ENCODE results near the gene PDE3B. TPM values are rescaled to one million over a fixed set of nuclear protein-coding genes. Genes with fewer than 3 reads are reported as not detected.
"Not testable (repeated sequence)": the region's sequence is repeated elsewhere in the genome, so short reads cannot be mapped to it uniquely, and the experiment has no call there.

The PDE3B gene
- total RNA-seq, 1 donor from 2014 or later = 5.1 TPM

DNA sequence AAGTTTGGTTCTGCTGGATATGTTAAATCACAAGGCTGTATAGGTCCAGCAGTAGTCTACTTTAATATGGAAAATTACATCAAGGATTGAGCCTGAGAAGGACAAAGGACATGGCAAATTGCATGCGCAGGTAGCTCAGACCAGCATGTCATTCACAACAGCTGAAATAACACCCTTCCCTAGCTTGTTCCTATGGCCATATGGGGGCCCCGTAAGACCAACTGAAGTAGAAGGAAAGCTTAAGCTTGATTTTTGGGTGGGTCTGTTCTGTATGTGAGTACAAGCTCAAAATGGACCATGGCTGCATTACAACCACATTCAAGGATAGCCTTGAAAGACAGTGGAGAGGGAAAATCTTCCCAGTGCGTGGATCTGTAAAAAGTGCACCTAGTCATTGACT is 20.6 kb upstream of the PDE3B start:
- H3K27me3 ChIP-seq = no peaks in the 10 kb centered on the region
- no peaks in the 10 kb centered on the region for H3K4me1 ChIP-seq
- no peak for DNase-seq (ENCODE audit: low spot score in 2 of 2)
- H3K4me3 ChIP-seq = no peak overlapping the region
- intact Hi-C loops (cut with DNase I) = no loop called here
- no peaks in the 10 kb centered on the region for H3K9me3 ChIP-seq
- H3K27ac ChIP-seq = no peak overlapping the region
- H3K36me3 ChIP-seq = no peaks in the 10 kb centered on the region
- no peak for TF ChIP-seq CTCF (IDR thresholded peaks at IDR 0.05)

GRCh38 chr11:14625586-14626205 is 17.9 kb upstream of the PDE3B start:
- H3K9me3 ChIP-seq = no peaks in the 10 kb centered on the region
- no peaks in the 10 kb centered on the region for H3K27me3 ChIP-seq
- no peaks in the 10 kb centered on the region for H3K36me3 ChIP-seq
- intact Hi-C loops (cut with DNase I) = no loop called here
- H3K4me3 ChIP-seq = no peak overlapping the region
- no peak overlapping the region for H3K27ac ChIP-seq
- H3K4me1 ChIP-seq = no peaks in the 10 kb centered on the region
- no peak for DNase-seq (ENCODE audit: low spot score in 2 of 2)
- no peak for TF ChIP-seq CTCF (IDR thresholded peaks at IDR 0.05)

- intact Hi-C loops (cut with DNase I) = no loop called here
- H3K4me3 ChIP-seq = no peak overlapping the region
- H3K27me3 ChIP-seq = no peaks in the 10 kb centered on the region
- no peak overlapping the region for H3K27ac ChIP-seq
- H3K4me1 ChIP-seq = no peaks in the 10 kb centered on the region
- DNase-seq (ENCODE audit: low spot score in 2 of 2) = no peak
- no peak for TF ChIP-seq CTCF (IDR thresholded peaks at IDR 0.05)
- H3K36me3 ChIP-seq = no peaks in the 10 kb centered on the region
- H3K9me3 ChIP-seq = no peaks in the 10 kb centered on the region
Observed at GRCh38 chr11:14626650-14627049, 17.0 kb upstream of the PDE3B start.

GRCh38 chr11:14633506-14634224 is 9.9 kb upstream of the PDE3B start:
- H3K9me3 ChIP-seq; H3K4me1 ChIP-seq; H3K36me3 ChIP-seq; H3K27me3 ChIP-seq; intact Hi-C loops (cut with DNase I); H3K27ac ChIP-seq; DNase-seq (ENCODE audit: low spot score in 2 of 2); H3K4me3 ChIP-seq: not testable (repeated sequence)

GRCh38 chr11:14634813-14635212 is 8.8 kb upstream of the PDE3B start:
- intact Hi-C loops (cut with DNase I) = no loop called here
- no peak for TF ChIP-seq CTCF (IDR thresholded peaks at IDR 0.05)
- DNase-seq (ENCODE audit: low spot score in 2 of 2) = no peak
- H3K4me3 ChIP-seq = no peak overlapping the region
- H3K27ac ChIP-seq = no peak overlapping the region
- no peaks in the 10 kb centered on the region for H3K4me1 ChIP-seq
- no peaks in the 10 kb centered on the region for H3K9me3 ChIP-seq
- H3K27me3 ChIP-seq = no peaks in the 10 kb centered on the region
- no peaks in the 10 kb centered on the region for H3K36me3 ChIP-seq

- H3K27ac ChIP-seq = no peak overlapping the region
- no peak for TF ChIP-seq CTCF (IDR thresholded peaks at IDR 0.05)
- no peaks in the 10 kb centered on the region for H3K27me3 ChIP-seq
- H3K4me3 ChIP-seq = no peak overlapping the region
- DNase-seq (ENCODE audit: low spot score in 2 of 2) = no peak
- H3K4me1 ChIP-seq = no peaks in the 10 kb centered on the region
- intact Hi-C loops (cut with DNase I) = no loop called here
- no peaks in the 10 kb centered on the region for H3K9me3 ChIP-seq
- H3K36me3 ChIP-seq = no peaks in the 10 kb centered on the region
Observed at GRCh38 chr11:14635546-14635945, 8.1 kb upstream of the PDE3B start.
